ENCODE data around the gene ATAD1. TPM values are rescaled to one million over a fixed set of nuclear protein-coding genes. Genes with fewer than 3 reads are reported as not detected.

Gene ATAD1
- total and polyA plus RNA-seq, 8 donors: 47.6 to 65.0 (median 50.4) TPM

DNA sequence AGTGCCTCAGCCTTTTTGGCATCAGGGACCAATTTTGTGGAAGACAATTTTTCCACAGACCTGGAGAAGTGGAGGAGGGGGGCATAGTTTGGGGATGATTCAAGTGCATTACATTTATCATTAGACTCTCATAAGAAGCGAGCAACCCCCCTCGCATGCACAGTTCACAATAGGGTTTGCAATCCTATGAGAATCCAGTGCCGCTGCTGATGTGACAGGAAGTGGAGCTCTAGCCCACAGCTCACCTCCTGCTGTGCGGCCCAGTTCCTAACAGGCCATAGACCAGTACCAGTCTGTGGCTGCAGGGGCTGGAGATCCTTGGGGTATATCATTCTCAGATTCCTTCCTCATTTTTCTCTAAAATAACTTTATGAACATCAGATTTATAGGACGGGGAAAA lies 50.8 kb downstream of the ATAD1 start:
- H3K4me3 ChIP-seq: no peak overlapping the region
- ATAC-seq (no peak), DNase-seq (no peak)
- H3K36me3 ChIP-seq: peaks cover 0 to 38% of the 10 kb centered on the region in 2 donors
- peaks cover 0 to 8% of the 10 kb centered on the region in 2 donors for H3K4me1 ChIP-seq
- no peaks in the 10 kb centered on the region for H3K27me3 ChIP-seq
- TF ChIP-seq, protein P1, sequence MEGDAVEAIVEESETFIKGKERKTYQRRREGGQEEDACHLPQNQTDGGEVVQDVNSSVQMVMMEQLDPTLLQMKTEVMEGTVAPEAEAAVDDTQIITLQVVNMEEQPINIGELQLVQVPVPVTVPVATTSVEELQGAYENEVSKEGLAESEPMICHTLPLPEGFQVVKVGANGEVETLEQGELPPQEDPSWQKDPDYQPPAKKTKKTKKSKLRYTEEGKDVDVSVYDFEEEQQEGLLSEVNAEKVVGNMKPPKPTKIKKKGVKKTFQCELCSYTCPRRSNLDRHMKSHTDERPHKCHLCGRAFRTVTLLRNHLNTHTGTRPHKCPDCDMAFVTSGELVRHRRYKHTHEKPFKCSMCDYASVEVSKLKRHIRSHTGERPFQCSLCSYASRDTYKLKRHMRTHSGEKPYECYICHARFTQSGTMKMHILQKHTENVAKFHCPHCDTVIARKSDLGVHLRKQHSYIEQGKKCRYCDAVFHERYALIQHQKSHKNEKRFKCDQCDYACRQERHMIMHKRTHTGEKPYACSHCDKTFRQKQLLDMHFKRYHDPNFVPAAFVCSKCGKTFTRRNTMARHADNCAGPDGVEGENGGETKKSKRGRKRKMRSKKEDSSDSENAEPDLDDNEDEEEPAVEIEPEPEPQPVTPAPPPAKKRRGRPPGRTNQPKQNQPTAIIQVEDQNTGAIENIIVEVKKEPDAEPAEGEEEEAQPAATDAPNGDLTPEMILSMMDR (IDR thresholded peaks at IDR 0.05): no peak
- no peak overlapping the region for H3K27ac ChIP-seq
- intact Hi-C loops (cut with DNase I): no loop called here
- H3K9me3 ChIP-seq: no peaks in the 10 kb centered on the region

DNA sequence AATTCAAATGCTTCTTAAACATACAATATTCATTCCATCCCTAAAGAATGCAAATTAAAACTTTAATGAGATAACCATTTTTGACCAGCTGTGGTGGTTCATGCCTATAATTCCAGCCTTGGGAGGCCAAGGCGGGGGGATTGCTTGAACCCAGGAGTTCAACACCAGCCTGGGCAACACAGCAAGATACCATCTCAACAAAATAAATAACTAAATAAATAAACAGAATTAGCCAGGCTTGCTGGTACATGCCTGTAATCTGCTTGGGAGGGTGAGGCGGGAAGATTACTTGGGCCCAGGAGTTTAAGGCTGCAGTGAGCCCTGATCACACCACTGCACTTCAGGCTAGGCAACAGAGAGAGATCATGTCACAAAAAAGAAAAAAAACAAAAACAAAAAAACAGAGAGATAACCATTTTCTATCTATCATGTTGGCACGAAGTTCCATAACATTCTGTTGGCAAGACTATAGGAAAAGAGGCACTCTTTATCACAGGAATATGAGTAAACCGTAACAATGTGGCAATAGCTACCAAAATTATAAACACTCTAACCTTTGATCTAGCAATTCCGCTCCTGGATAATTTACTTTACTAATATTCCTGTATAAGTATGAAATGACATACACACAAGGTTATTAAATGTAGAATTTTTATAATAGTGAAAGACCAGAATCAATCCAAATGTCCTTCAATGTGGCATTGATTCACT lies 52.2 kb downstream of the ATAD1 start:
- Histone ChIP-seq H3K27ac (no peak overlapping the region), H3K4me1 (peaks cover 0 to 17% of the 10 kb centered on the region in 2 donors), H3K9me3 (no peaks in the 10 kb centered on the region), H3K36me3 (peaks cover 0 to 35% of the 10 kb centered on the region in 2 donors), H3K27me3 (no peaks in the 10 kb centered on the region), H3K4me3 (no peak overlapping the region)
- DNase-seq (no peak), ATAC-seq (no peak)
- intact Hi-C loops (cut with DNase I): no loop called here
- TF ChIP-seq, protein P1 (IDR thresholded peaks at IDR 0.05): no peak

DNA sequence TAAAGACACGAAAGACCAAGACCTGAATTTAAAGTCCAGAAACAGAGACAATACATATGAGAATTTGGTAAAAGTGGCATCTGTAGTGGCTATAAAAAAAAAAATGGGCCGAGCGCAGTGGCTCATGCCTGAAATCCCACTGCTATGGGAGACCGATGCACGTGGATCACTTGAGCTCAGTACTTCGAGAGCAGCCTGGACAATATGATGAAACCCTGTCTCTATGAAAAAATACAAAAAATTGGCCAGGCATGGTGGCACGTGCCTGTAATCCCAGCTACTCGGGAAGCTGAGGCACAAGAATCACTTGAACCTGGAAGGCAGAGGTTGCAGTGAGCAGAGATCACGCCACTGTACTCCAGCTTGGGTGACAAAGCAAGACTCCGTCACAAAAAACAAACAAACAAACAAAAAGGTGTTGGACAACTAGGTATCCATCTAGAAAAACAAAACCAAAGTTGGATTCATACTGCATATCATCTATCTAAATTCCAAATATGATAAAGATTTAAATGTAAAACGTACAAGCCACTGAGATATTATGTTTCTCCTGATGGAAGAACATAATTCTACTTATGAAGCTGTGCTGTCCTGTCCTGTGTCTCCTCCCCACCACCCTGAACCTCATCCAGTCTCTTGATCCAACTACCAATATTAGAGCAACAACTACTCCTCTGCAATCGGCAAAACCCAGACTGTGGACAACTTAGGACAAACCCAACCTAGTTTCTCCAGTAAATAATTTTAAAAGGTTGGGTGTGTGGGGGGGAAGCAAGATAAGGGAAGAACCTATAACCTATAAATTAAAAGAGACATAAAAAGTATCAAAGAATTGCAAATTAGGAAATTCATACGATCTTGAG lies 53.7 kb downstream of the ATAD1 start:
- H3K36me3 ChIP-seq: peaks cover 0 to 24% of the 10 kb centered on the region in 2 donors
- DNase-seq (no peak), ATAC-seq (no peak)
- no peak overlapping the region for H3K4me3 ChIP-seq
- intact Hi-C loops (cut with DNase I): no loop called here
- H3K4me1 ChIP-seq: peaks cover 0 to 33% of the 10 kb centered on the region in 2 donors
- TF ChIP-seq, protein P1 (IDR thresholded peaks at IDR 0.05): no peak
- no peaks in the 10 kb centered on the region for H3K9me3 ChIP-seq
- H3K27ac ChIP-seq: no peak overlapping the region
- no peaks in the 10 kb centered on the region for H3K27me3 ChIP-seq

DNA sequence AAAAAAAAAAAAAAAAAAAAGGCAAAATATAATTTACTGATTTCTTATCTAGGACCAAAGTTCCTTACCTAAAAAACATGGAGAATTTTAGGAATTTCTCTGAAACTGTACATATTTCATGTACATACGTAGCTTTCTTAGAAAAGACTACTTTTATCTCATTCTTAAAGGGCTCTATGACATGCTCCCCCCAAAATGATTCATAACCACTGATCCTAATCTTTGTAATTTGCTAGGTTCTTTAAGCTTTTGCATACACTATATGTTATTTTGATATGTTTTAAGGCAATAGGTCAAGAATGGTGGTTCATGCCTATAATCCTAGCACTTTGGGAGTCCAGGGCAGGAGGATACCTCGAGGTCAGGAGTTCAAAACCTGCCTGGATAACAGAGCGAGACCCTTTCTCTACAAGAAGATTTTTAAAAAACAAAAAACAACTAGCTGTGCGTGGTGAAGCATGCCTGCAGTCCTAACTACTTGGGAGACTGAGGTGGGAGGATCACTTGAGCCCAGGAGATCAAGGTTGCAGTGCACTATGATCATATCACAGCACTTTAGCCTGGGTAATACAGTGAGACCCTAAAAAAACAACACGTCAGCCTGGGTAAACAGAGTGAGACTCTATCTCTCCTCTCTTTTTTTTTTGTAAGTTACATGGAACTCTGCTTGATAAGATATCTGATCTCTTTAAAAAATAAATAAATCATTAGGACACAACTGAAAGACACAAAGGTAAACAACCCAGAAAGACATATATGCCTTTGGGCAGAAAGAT lies 54.8 kb downstream of the ATAD1 start:
- peaks cover 0 to 34% of the 10 kb centered on the region in 2 donors for H3K4me1 ChIP-seq
- DNase-seq: no peak
- no peak overlapping the region for H3K27ac ChIP-seq
- no peaks in the 10 kb centered on the region for H3K27me3 ChIP-seq
- H3K9me3 ChIP-seq: no peaks in the 10 kb centered on the region
- ATAC-seq: no peak
- TF ChIP-seq, protein P1 (IDR thresholded peaks at IDR 0.05): no peak
- H3K4me3 ChIP-seq: no peak overlapping the region
- H3K36me3 ChIP-seq: peaks cover 0 to 18% of the 10 kb centered on the region in 2 donors
- intact Hi-C loops (cut with DNase I): no loop called here

All from left lung (tissue), 10 donors.